Endothelial cell of umbilical vein (primary cell): ENCODE measurements around the gene TMEM126A. TPM values are rescaled to one million over a fixed set of nuclear protein-coding genes. Genes with fewer than 3 reads are reported as not detected.

Source experiments
- BruUV-seq: library from RNA; stranded (reverse); fragments of 400-500 nt; replicated peaks from 2 replicates; lab custom pipeline; 2021; lab: Mats Ljungman, UMichigan
- CTCF ChIA-PET: fragments of 300-600, 350-600 bp; sonication (Branson Sonifier 250); formaldehyde crosslinking; loops from one replicate; lab custom pipeline; 2021; ENCODE audit warnings: antibody characterized with exemption, inconsistent platforms; lab: Charles Lee
- POLR2A ChIA-PET: fragments of 300-600, 350-600 bp; sonication (Branson Sonifier 250); formaldehyde crosslinking; loops from one replicate; lab custom pipeline; 2021; ENCODE audit warnings: antibody characterized with exemption, inconsistent platforms; lab: Charles Lee
- DNase-seq: peaks from one replicate; pipeline ENCODE4 v3.0.0-alpha.2; 2011; ENCODE audit warnings: low read depth, low spot score
- FAIRE-seq: peaks from 2 replicates; lab custom pipeline; 2011; peaks lifted over from hg19 to GRCh38; lab: Jason Lieb, UNC
- H2AFZ ChIP-seq: 2 replicates; pipeline ENCODE4 v1.6.0; 2012; ENCODE audit warnings: low read depth, low read length, control low read depth, inconsistent platforms
- H3K27ac ChIP-seq: 2 replicates; pipeline ENCODE4 v1.5.1; 2011; ENCODE audit warnings: low read depth, mild to moderate bottlenecking, control low read depth, low read length, moderate library complexity; ENCODE audit not compliant: insufficient read depth
- H3K27me3 ChIP-seq, 2 experiments: 2 replicates each; pipeline versions ENCODE4 v1.6.0 to v1.6.1; 2011; ENCODE audit warnings: low read length in 2 of 2, mixed read lengths in 1 of 2; ENCODE audit not compliant: control insufficient read depth in 2 of 2, insufficient read depth in 2 of 2
- H3K36me3 ChIP-seq, 2 experiments: 2 replicates in 1 of 2; 3 replicates in 1 of 2; pipeline ENCODE4 v1.5.1; 2011; ENCODE audit warnings: low read length in 2 of 2, mild to moderate bottlenecking in 1 of 2, moderate library complexity in 1 of 2; ENCODE audit not compliant: control insufficient read depth in 2 of 2, insufficient read depth in 2 of 2; ENCODE audit errors: extremely low read depth in 1 of 2
- H3K4me1 ChIP-seq: 3 replicates; pipeline ENCODE4 v1.5.1; 2011; ENCODE audit warnings: mild to moderate bottlenecking, low read length; ENCODE audit not compliant: control insufficient read depth, insufficient read depth; ENCODE audit errors: extremely low read depth
- H3K4me2 ChIP-seq: 2 replicates; pipeline ENCODE4 v1.6.1; 2011; ENCODE audit warnings: low read length, control low read depth, mixed read lengths; ENCODE audit not compliant: insufficient read depth
- H3K4me3 ChIP-seq, 3 experiments: fragments of 200-600 bp in 1 of 3; sonication (generic), shearing (Covaris generic) in 1 of 3; replicated peaks in 1 of 3; 2 replicates each; pipeline ENCODE4 v1.5.1; 2011 to 2016; ENCODE audit warnings: control low read depth in 3 of 3, low read length in 3 of 3, mild to moderate bottlenecking in 2 of 3, inconsistent platforms in 1 of 3, low read depth in 1 of 3, moderate library complexity in 1 of 3; ENCODE audit not compliant: insufficient read depth in 1 of 3
- H3K79me2 ChIP-seq: 2 replicates; pipeline ENCODE4 v1.6.0; 2012; ENCODE audit warnings: low read length, inconsistent platforms; ENCODE audit not compliant: control insufficient read depth, insufficient read depth
- H3K9ac ChIP-seq: replicated peaks from 2 replicates; pipeline ENCODE3; 2011; ENCODE audit warnings: low read length, control low read depth; ENCODE audit not compliant: insufficient read depth; ENCODE audit errors: extremely low read depth
- H3K9me1 ChIP-seq: replicated peaks from 3 replicates; pipeline ENCODE4 v1.6.0; 2011; ENCODE audit warnings: mild to moderate bottlenecking, low read length; ENCODE audit not compliant: control insufficient read depth, insufficient read depth; ENCODE audit errors: extremely low read depth
- H3K9me3 ChIP-seq: replicated peaks from 2 replicates; pipeline ENCODE4 v1.5.1; 2012; ENCODE audit warnings: low read length, inconsistent platforms; ENCODE audit not compliant: control insufficient read depth, insufficient read depth
- H4K20me1 ChIP-seq: replicated peaks from 2 replicates; pipeline ENCODE3; 2011; ENCODE audit warnings: mild to moderate bottlenecking, low read length; ENCODE audit not compliant: control insufficient read depth, insufficient read depth; ENCODE audit errors: extremely low read depth
- EZH2 ChIP-seq: IDR thresholded peaks from 2 replicates; pipeline ENCODE4 v1.6.1; 2012; ENCODE audit warnings: borderline replicate concordance, low read depth, mild to moderate bottlenecking, moderate library complexity, low read length, inconsistent platforms; ENCODE audit not compliant: severe bottlenecking
- FOS ChIP-seq: IDR thresholded peaks from 2 replicates; pipeline ENCODE4 v1.6.1; 2011; ENCODE audit warnings: mild to moderate bottlenecking, low read length, moderate library complexity, borderline replicate concordance; ENCODE audit not compliant: insufficient read depth
- GATA2 ChIP-seq: IDR thresholded peaks from 2 replicates; pipeline ENCODE4 v1.7.0; 2011; ENCODE audit warnings: low read depth, mild to moderate bottlenecking, moderate library complexity, mixed read lengths, low read length; ENCODE audit not compliant: insufficient read length, insufficient read depth
- JUN ChIP-seq: IDR thresholded peaks from 2 replicates; pipeline ENCODE4 v1.6.1; 2011; ENCODE audit warnings: borderline replicate concordance, low read depth; ENCODE audit not compliant: insufficient read length, insufficient read depth
- MYC ChIP-seq: IDR thresholded peaks from one replicate; pipeline ENCODE4 v1.6.1; 2011; ENCODE audit warnings: mild to moderate bottlenecking, low read depth, low read length
- POLR2A ChIP-seq: IDR thresholded peaks from 2 replicates; pipeline ENCODE4 v1.6.1; 2012; ENCODE audit warnings: low read depth, mild to moderate bottlenecking, control low read depth, low read length
- POLR2AphosphoS5 ChIP-seq: IDR thresholded peaks from 2 replicates; pipeline ENCODE4 v1.6.1; 2012; ENCODE audit warnings: low read depth, mild to moderate bottlenecking, control low read depth, low read length, moderate library complexity; ENCODE audit not compliant: insufficient read depth
- dilution Hi-C: fragments of 300-500 bp; cut with MboI; formaldehyde crosslinking; loops from one replicate; pipeline ENCODE4 v1.15.0; 2019; ENCODE audit warnings: low sequenced_read_pairs; ENCODE audit not compliant: extremely low pct_ligation_motif_present
- intact Hi-C: fragments of 100-400 bp; cut with micrococcal nuclease; formaldehyde crosslinking; loops from one replicate; pipeline ENCODE4 v1.10.0; 2022
- polyA plus RNA-seq, 4 experiments: library from polyadenylated mRNA; depleted of rRNA in 3 of 4; stranded (reverse) in 3 of 4; unstranded in 1 of 4; fragments of >200 nt; gene quantifications; 2 replicates each; pipeline versions ENCODE4 v1.2.1 to v1.2.3, GENCODE V29; 2011 to 2012; ENCODE audit warnings: missing spikeins in 1 of 4
- total RNA-seq: library from RNA; stranded (reverse); gene quantifications from 2 replicates; pipeline ENCODE4 v1.2.3, GENCODE V29; 2021
- TF ChIP-seq, protein P1 (sequence below), 2 donors: IDR thresholded peaks; 1 replicate in 1 of 2; 2 replicates in 1 of 2; pipeline ENCODE4 v1.5.1; 2011; ENCODE audit warnings: low read length in 2 of 2, mild to moderate bottlenecking in 2 of 2, moderate library complexity in 2 of 2, control low read depth in 1 of 2, inconsistent platforms in 1 of 2, low read depth in 1 of 2; ENCODE audit not compliant: insufficient read depth in 1 of 2; ENCODE audit errors: extremely low read depth in 1 of 2
- TF ChIP-seq, protein P2 (sequence below): IDR thresholded peaks from 2 replicates; pipeline ENCODE4 v1.6.1; 2011; ENCODE audit not compliant: insufficient read depth, insufficient read length

TMEM126A gene
- total and polyA plus RNA-seq, 2 donors (not counting 3 experiments of a cell fraction or from before 2014, with no cell fraction given), result 35.3 to 45.8 TPM

GRCh38 chr11:85699957-85700741 is 52.4 kb downstream of the TMEM126A start:
- Histone ChIP-seq H3K79me2 (no peaks in the 10 kb centered on the region), H4K20me1 (no peaks in the 10 kb centered on the region), H3K4me1 (no peaks in the 10 kb centered on the region), H3K27me3 (no peaks in the 10 kb centered on the region), H3K9ac (no peak overlapping the region), H3K27ac (no peak overlapping the region), H3K36me3 (no peaks in the 10 kb centered on the region), H3K9me3 (no peaks in the 10 kb centered on the region), H3K4me3 (no peak overlapping the region), H3K4me2 (no peak overlapping the region), H3K9me1 (no peaks in the 10 kb centered on the region), H2AFZ (no peak overlapping the region)
- POLR2A ChIA-PET, result no interaction called here
- intact Hi-C loops (loop anchor here (10.0 kb wide), 1 partner anchor 245 kb away; no protein-coding TSS in a partner anchor), dilution Hi-C loops (no loop called here)
- DNase-seq, result no peak
- TF ChIP-seq, protein P1, sequence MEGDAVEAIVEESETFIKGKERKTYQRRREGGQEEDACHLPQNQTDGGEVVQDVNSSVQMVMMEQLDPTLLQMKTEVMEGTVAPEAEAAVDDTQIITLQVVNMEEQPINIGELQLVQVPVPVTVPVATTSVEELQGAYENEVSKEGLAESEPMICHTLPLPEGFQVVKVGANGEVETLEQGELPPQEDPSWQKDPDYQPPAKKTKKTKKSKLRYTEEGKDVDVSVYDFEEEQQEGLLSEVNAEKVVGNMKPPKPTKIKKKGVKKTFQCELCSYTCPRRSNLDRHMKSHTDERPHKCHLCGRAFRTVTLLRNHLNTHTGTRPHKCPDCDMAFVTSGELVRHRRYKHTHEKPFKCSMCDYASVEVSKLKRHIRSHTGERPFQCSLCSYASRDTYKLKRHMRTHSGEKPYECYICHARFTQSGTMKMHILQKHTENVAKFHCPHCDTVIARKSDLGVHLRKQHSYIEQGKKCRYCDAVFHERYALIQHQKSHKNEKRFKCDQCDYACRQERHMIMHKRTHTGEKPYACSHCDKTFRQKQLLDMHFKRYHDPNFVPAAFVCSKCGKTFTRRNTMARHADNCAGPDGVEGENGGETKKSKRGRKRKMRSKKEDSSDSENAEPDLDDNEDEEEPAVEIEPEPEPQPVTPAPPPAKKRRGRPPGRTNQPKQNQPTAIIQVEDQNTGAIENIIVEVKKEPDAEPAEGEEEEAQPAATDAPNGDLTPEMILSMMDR (IDR thresholded peaks at IDR 0.05; ENCODE audit: extremely low read depth in 1 of 2, insufficient read depth in 1 of 2, low read depth in 1 of 2, low read length in 2 of 2), result no peak
- no peak for TF ChIP-seq EZH2
- TF ChIP-seq GATA2, result no peak
- TF ChIP-seq FOS, result no peak
- TF ChIP-seq, protein P2, sequence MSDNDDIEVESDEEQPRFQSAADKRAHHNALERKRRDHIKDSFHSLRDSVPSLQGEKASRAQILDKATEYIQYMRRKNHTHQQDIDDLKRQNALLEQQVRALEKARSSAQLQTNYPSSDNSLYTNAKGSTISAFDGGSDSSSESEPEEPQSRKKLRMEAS, result no peak
- no peak for TF ChIP-seq POLR2A
- no peak for TF ChIP-seq POLR2AphosphoS5
- TF ChIP-seq JUN, result no peak
- no peak for TF ChIP-seq MYC
- CTCF ChIA-PET, result interaction anchor here (0.9 to 1.7 kb wide), 4 partner anchors 12 to 155 kb away, joined by 3 to 12 read pairs (median 3); partner anchors contain the start of genes CCDC83 and CCDC89
- FAIRE-seq, result peak; percentile 18
- BruUV-seq, result no TSS peak
